Measurements from ENCODE around the gene FURIN.
"Not testable (repeated sequence)": the region's sequence is repeated elsewhere in the genome, so short reads cannot be mapped to it uniquely, and the experiment has no call there.

The FURIN gene

DNA sequence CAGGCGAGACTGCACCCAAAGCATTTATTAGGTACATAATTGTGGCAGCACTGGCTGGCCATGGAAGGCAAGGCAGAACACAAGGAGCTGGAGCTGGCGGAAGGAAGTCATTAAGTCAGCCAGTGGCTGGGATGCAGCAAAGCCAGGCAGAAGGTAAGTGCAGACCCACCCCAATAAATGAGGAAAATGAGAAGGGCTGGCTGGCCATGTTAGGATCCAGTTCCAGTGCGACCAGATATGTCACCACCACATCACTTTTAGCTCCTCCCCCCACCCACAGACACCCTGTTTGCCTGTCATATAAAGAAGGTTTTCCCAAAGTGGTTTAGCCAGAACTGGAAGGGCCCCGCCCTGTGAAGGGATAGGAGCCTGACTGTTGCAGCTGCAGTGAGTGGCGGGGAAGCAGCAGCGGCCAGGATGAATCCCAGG is at the start of gene FURIN:
FURIN (plus strand) TSS at position 328 of the 429 bp plus-strand sequence. CDS start 7,153 bp downstream, outside the sequence.
- DNase-seq: no peak

DNA sequence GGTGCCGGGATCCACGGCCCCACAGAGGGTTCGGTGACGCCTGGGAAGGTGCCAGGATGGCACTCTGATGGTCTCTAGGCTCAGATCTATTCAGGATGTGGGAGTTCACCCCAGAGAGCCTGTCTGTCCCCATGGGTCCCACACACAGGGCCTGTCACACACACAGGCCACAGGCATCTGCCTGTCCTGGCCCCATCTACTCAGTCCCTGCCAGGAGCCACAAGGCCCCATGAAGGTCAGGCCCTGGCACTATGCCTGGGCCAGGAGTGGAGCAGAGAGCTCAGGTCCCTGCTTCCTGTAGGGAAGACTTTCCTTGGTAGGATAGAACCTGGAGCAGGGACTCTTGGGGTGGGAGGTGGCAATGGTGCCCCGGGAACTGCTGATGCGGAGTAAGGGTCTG is 49.0 kb upstream of the FURIN start:
- no peak for DNase-seq

DNA sequence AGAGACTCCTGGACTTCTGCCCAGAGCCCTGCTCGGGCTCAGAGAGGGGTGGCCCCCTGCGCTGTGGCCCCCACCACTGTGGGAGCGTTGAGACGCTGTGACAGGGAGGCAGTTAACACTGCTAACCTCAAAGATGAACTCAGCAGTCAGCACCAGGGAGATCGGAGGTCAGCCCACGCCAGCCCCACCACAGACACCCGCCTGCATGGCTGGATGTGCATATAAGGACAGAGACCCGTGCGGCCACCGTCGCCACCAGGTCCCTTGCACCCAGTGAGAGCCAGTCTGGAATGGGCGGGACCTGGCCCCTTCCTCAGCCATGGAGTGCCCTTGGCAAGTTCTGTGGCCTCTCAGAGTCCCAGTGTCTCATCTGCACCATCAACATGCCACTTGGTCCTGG is 48.5 kb upstream of the FURIN start:
- no peak for DNase-seq

DNA sequence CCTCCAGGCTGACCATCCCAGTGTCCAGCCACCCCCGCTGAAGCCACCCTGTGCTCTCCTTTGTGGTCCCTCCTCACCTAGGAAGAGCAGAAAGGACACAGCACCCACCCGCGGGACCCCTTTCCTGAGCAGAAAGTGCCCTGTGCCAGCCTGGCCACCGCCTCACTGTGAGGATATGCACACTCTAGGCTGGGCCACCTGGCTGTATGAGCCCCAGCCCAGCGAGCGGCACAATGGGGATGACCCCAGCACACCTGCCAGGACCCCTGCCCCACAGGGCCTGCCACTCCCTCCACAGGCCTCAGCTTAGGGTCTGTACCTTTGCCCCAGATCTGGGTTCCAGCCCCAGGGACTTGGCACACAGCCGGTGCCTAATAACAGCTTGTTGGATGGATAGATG is 47.9 kb upstream of the FURIN start:
- DNase-seq: no peak

DNA sequence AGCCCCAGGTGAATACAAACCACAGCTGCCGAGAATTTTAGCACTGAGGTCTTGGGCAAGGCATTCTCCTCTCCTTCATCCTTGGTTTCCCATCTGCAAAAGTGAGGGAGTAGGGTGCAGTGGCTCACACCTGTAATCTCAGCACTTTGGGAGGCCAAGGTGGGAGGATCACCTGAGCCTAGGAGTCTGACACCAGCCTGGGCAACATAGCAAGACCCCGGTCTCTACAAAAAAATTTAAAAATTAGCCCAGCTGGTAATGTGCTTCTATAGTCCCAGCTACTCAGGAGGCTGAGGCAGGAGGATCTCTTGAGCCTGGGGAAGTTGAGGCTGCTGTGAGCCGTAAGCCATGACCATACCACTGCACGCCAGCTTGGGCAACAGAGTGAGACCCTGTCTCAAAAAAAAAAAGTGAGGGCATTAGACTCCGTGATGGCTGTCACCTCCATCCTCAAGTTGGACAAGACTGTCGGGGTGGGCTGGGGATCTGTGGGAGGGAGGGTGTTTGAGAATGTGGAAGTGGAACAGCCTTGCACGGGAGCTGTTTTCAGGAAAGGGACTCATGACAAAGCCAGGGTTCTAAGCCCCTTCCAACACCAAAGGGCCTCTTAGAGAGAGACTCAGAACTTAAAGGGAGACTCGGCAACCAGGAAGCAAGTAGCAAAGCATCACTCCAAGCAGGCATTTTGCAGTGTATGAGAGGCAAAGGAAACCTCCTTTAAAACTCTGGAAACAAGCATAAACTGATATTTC is 46.0 kb upstream of the FURIN start:
- DNase-seq: no peak

DNA sequence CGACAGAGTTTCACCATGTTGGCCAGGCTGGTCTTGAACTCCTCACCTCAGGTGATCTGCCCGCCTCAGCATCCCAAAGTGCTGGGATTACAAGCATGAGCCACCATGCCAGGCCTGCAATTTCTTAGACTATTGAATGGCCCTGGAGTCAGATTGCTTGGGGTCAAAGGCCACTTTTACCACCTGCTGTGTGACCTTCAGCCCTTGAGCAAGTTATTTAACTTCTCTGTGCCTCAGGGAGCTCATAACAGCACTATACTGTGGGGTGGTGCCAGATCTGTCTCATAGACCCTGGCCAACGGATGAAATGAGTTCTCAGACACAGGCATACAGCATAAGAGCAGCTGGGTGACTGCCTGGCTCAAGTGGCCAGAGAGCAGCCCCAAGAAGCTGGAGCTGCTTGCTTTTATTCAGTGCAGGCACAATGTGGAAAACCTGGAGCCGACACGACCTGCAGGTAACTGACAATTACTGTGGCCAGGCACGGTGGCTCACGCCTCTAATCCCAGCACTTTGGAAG is 44.9 kb upstream of the FURIN start:
- DNase-seq: no peak

DNA sequence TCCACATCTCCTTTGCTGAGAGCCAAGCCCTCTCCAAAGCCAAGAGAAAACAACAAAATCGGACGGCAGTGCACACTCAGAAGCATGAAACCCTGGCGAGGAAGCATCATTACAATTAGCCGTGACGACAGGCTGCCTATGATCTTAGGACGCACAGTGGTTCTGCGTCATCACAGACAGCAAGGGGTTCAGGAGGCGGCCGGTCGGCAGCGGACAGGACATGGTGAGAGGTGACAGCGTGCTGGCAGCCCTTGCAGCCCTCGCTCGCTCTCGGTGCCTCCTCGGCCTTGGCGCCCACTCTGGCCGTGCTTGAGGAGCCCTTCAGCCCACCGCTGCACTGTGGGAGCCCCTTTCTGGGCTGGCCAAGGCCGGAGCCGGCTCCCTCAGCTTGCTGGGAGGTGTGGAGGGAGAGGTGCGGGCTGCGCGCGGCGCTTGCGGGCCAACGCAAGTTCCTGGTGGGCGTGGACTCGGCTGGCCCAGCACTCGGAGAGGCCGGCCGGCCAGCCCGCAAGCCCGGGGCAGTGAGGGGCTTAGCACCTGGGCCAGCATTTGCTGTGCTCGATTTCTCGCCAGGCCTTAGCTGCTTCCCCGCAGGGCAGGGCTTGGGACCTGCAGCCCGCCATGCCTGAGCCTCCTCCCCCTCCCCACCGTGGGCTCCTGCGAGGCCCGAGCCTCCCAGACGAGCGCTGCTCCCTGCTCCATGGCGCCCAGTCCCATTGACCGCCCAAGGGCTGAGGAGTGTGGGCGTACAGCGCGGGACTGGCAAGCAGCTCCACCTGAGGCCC is 43.1 kb upstream of the FURIN start:
- not testable (repeated sequence) for DNase-seq

DNA sequence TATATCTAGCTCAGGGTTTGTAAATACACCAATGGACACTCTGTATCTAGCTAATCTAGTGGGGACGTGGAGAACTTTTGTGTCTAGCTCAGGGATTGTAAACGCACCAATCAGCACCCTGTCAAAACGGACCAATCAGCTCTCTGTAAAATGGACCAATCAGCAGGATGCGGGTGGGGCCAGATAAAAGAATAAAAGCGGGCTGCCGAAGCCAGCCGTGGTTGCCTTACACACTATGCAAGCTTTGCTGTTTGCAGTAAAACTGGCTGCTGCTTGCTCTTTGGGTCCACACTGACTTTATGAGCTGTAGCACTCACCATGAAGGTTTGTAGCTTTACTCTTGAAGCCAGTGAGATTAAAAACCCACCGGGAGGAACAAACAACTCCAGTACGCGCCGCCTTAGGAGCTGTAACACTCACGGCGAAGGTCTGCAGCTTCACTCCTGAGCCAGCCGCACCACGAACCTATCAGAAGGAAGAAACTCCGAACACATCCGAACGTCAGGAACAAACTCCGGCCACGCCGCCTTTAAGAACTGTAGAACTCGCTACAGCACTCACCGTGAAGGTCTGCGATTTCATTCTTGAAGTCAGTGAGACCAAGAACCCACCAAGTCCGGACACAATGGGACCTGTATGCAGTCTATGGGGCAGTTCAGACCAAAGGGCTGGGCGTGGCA is 42.0 kb upstream of the FURIN start:
- not testable (repeated sequence) for DNase-seq

DNA sequence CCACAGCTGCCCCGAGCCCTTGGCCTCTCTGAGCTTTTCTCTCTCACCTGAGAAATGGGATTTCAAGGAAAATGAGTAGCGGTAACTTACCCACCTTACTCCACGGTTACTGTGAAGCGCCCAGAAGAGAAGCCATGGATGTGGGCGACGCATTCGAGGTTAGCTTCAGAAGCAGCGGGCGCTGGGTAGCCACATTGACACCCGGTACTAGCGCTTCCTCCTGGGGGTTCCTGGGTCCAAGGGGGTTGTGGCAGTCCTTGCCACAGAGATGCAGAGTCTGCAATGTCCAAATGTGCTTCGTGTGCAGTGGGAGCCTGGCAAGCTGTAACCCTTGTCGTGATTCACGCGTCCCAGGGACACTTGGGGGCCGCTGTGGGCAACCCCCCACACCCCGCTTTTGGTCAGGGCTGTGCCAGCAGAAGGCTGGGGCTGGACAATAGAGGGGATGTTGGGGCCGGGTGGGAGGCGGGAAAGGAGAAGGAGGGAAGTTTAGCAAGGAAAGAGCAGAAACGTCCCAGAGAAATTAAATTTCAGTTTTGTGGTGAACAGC is 41.4 kb upstream of the FURIN start:
- DNase-seq: no peak

DNA sequence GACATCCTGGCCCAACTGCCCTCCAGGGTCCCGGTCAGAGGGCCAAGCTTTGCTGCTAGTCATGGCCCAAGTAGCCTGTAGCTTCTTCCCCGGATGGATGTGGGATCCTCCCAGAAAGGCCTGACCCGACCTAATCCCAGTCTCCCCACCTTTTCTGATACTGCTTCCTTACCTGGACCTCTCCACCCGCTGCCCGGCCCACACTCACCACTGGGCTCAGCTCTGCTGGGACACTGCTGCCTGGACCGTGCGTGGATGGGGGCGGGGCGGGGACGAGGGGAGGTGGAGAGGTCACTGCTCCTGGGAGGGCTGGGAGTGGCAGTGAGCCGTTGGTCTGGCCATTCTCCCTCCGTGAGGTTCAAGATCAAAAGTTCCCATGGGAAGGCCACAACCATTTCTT is 40.3 kb upstream of the FURIN start:
- no peak for DNase-seq

DNA sequence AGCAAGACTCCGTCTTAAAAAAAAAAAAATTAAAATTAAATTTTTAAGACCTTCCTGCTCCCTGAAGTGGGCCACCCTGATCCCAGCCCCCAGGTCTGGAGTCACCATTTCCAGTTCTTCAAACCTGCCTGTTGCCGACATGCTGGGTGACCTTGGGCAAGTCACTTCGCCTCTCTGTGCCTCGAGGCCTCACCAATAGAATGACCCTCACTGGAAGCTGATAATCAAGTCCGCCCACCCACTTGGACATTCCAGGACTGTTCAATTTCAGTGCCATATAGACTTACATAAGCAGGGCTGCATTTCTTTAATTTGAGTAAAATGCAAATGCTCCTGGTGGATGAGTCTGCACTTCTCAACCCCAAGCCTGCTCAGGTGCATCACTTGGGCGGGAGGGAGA is 39.3 kb upstream of the FURIN start:
- DNase-seq: no peak

DNA sequence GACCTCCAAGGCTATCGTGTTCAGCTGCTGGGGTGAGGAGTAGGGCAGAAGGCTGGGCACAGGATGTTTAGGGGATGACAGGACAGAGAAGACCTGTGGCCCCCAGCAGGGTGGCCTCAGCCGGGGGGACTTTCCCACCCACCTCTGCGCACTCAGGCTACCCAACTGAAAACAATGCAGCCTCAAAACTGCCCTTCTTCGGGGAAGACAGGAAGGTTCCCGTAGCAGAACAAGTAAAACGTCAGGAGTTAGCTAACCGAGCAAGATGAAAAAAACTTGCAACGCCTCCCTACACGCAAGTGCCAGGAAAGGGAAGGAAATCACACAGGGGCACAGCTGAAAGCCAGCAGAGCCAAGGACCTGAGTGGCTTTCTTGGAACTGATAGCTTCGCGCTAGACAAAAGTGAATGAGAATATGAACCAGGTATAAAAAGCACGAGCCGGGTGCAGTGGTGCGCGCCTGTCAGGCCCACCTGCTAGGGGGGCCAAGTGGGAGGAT is 38.4 kb upstream of the FURIN start:
- no peak for DNase-seq

DNA sequence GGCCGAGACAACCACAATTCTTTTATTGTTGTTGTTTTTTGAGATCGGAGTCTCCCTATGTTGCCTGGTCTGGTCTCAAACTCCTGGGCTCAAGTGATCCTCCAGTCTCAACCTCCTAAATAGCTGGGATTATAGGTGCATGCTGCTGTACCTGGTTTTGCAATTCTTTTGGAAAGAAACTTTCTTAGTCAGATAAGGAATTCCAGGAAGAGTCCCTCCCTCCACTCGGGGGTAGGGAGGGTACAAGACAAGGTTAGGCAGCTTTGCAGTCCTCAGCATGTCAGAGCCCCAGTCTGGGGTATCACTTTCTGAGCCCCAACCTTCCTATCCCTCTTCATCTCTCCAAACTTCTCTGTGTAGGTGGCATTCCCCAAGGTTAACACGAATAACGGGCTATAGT is 33.8 kb upstream of the FURIN start:
- no peak for DNase-seq

DNA sequence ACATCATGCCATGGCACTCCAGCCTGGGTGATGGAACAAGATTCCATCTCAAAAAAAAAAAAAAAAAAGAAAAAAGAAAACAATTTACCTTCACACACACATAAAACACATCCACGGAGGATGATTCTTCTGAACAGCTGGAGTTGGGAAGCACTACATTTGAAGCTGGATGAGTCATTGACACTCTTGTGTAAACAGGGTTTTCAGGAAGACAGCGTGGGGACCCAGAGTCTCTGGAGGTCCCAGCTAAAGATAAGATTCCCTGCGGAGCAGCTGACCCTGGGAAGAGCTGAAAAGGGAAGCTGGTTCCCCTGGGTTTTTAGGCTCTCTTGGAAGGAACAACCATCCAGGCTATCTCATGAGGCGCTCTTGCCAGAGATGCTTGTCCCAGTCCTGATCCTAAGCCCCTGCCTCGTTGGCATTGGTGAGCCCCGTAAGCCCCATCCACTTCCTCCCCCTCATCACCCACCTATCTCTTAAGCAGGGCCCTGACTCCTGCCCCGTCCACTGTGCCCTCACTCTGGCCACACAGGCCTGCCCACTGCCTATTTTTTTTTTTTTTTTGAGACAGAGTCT is 32.0 kb upstream of the FURIN start:
- no peak for DNase-seq

DNA sequence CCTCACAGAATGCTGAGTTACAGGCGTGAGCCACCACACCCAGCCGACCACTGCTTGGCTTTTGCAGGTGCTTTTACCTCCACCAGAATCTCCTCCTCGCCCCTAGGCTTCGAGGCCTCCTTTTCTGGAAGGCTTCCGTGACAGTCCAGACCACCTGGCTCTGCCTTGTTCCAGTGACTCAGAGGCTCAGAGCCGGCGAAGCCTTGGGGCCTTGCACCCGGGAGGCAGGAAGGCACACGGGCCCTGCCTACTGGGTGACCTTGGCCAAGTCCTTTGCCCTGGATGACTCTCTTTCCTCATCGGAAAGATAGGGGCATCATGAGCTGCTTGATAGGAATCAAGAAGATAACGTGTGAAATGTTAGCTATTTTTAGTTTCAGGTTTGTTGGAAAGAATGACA is 31.3 kb upstream of the FURIN start:
- DNase-seq: no peak

DNA sequence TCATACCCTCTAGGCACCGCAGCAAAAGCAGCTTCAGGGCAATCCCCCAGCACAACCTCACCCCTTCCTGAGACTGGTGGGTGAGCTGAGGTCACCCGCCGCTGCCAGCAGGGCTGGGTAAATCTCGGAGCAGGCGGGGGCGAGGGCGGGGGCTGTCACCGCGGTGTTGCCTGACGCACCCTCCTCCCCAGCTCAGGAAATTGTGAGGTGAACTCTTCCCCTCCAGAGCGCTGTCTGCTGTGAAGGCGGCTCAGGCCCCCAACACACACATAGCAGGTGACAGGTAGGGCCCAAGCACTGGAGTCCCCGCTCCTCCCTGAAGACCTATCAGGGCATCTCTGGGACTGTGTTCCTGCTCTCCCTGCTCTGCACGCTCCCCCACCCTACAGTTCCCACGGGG is 30.2 kb upstream of the FURIN start:
- peak; percentile 85 for DNase-seq

DNA sequence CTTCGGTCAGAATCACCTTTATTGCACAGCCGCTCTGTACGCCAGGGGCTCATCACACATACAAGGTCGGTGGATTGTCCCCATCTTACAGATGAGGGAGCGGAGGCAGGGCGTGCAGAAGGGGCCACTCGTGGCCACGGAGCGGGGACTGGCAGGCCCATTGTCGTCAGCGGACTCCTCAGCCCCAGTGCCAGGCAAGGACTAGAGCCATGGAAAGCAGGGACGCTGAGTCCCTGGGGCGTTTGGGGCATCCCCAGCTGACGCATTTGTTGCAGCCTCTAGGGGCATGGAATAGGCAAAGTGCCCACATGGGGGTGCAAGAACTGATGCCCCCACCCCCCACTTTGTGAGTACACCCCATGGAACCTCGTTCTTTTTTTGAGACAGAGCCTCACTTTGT is 29.8 kb upstream of the FURIN start:
- DNase-seq: no peak

DNA sequence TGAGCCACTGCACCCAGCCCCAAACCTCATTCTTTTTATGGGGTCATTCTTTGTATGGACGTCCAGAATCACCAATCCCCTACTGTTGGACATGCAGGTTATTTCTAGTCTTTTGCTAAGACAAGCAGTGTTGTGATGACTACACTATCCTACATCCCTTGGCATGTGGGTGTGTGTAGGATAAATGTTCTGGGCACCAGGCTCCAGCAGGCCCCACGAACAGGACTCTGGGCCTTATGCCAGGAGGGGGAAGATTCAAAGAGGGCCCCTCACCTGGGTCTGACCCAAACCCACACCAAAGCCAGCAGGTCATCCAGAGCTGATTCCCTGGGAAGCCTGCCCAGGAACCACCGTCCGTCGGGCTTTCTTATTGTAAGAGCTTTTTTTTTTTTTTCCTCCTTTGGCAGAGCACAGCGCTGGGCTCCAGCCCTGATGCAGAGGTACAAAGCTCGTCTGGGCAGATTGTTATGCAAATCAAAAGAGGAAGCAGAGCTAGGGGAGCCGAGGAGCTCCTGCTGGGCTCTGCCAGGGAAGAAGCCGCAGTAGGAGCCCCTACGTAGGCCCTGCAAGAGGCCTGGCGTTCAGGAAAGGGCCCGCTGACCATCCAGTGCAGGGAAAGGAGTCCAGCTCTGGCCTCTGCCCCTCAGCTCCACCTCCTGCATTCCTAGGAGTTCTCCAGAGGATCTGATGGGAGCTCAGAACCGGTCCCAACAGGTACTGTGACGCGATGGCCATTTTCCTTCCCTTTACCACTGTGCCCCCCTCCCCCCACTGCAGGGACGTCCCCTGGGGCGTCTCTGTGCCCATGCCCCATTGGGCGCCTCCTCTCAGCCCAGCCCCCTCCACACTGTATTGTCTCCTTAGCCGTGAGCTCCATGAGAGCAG is 29.0 kb upstream of the FURIN start:
- DNase-seq: no peak

DNA sequence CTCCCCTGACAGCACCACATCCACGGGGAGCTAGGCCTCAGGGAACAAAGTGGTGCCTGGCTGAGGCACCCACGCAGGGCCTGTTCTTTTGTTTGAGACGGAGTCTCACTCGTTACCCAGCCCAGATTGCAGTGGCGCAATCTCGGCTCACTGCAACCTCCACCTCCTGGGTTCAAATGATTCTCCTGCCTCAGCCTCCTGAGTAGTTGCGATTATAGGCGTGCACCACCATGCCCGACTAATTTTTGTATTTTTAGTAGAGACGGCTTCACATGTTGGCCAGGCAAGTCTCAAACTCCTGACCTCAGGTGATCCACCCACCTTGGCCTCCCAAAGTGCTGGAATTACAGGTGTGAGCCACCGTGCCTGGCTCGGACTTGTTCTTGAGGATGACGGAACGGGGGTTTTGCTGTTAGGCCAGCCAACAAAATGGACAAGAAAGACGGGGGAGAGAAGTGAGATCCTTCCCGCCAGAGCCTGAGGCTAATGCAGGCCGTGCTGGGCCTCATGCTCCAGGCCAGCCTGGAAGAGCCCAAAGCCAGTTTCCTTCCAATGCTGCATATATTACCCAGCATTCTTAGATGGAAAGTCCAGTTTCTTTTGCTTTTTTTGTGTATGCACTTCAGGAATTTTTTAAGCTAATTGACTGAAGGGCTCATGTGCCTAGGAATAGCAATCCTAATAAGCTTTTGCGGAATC is 28.1 kb upstream of the FURIN start:
- no peak for DNase-seq

DNA sequence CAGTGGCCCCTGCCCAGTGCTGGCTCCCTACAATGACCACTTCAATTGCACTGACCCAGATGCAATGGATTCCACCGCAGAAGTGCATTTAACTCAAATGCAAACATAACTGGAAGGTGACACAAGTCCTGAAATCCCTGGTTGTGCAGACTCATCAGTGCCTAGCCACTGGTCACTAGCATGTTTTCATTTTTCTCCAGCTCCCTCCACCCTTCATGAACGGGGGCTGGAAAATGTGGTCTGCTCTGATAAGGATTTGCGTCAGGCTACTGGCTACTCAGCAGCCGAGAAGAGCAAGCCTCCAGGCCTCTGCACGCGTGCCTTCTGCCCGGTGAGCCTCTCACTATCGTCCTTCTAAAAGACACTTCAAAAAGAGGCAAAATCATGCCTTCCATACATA is 27.4 kb upstream of the FURIN start:
- no peak for DNase-seq

DNA sequence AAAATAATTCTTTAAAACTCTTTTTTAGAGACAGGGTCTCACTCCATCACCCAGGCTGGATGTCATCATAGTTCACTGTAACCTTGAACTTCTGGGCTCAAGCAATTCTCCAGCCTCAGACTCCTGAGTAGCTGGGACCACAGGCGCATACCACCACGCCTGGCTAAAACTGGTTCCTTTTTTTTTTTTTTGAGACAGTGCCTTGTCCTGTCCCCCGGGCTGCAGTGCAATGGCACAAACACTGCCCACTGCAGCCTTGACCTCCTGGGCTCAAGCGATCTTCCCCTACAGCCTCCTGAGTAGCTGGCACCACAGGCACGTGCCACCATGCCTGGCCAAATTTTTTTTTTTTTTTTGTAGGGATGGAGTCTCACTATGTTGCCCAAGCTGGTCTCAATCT is 23.7 kb upstream of the FURIN start:
- no peak for DNase-seq

Data from activated CD4-positive, alpha-beta T cell treated with anti-CD3 and anti-CD28 coated beads, Interleukin-2, amount 50 U/mL, for 1 hour (primary cell).